K562 (cell line): ENCODE results near the gene TRABD. TPM values are rescaled to one million over a fixed set of nuclear protein-coding genes. Genes with fewer than 3 reads are reported as not detected.

Experiments
- C11orf30 ChIP-seq: fragments of 450-650 bp; IDR thresholded peaks from 2 replicates; pipeline ENCODE4 v1.6.1; 2016; ENCODE audit warnings: low read depth, mild to moderate bottlenecking
- CREM ChIP-seq: IDR thresholded peaks from 2 replicates; pipeline ENCODE4 v1.6.1; 2014; ENCODE audit warnings: antibody characterized with exemption, low read depth
- CTCFL ChIP-seq: IDR thresholded peaks from 2 replicates; pipeline ENCODE4 v1.6.1; 2011; ENCODE audit warnings: borderline replicate concordance, low read depth, mild to moderate bottlenecking, moderate library complexity, low read length; ENCODE audit not compliant: insufficient read depth, poor library complexity, severe bottlenecking
- DIDO1 ChIP-seq: fragments of 450-650 bp; IDR thresholded peaks from 2 replicates; pipeline ENCODE4 v1.6.1; 2016; ENCODE audit warnings: low read depth, missing biosample characterization, missing genetic modification characterization
- E2F6 ChIP-seq, 2 experiments: IDR thresholded peaks; 2 replicates each; pipeline ENCODE4 v1.6.1; 2011; ENCODE audit warnings: borderline replicate concordance in 1 of 2, control low read depth in 1 of 2, low read depth in 1 of 2, low read length in 1 of 2, mild to moderate bottlenecking in 1 of 2, mixed read lengths in 1 of 2, moderate library complexity in 1 of 2; ENCODE audit not compliant: insufficient read depth in 1 of 2, insufficient read length in 1 of 2, poor library complexity in 1 of 2, severe bottlenecking in 1 of 2; ENCODE audit errors: extremely low read depth in 1 of 2
- HOXB6 ChIP-seq: fragments of 250-450 bp; sonication (Bioruptor Pico); IDR thresholded peaks from 2 replicates; pipeline ENCODE4 v1.5.1; 2022; ENCODE audit warnings: mild to moderate bottlenecking, borderline replicate concordance
- MAFK ChIP-seq: IDR thresholded peaks from 2 replicates; pipeline ENCODE4 v1.6.1; 2011; ENCODE audit warnings: low read length, improper control_type of control experiment
- TBP ChIP-seq: optimal IDR thresholded peaks from 2 replicates; pipeline ENCODE3; 2011; ENCODE audit warnings: low read depth, low read length, improper control_type of control experiment
- ZNF407 ChIP-seq: fragments of 450-650 bp; IDR thresholded peaks from 2 replicates; pipeline ENCODE4 v1.6.1; 2016; ENCODE audit warnings: low read depth
- ZNF695 ChIP-seq: fragments of 450-650 bp; formaldehyde crosslinking; IDR thresholded peaks from 2 replicates; pipeline ENCODE4 v1.4.0; 2020; ENCODE audit warnings: mild to moderate bottlenecking, moderate library complexity
- polyA plus RNA-seq, 8 experiments: library from polyadenylated mRNA; depleted of rRNA in 4 of 8; stranded (reverse) in 5 of 8; unstranded in 3 of 8; fragments of >200 nt; fragmentation: Nextera tagmentation in 2 of 8; fragmentation: Illumina TruSeq in 1 of 8; extraction: Ambion mirVana in 2 of 8; extraction: Trizol in 1 of 8; gene quantifications; 2 replicates each; pipeline versions ENCODE4 v1.2.1 to v1.2.3, GENCODE V29; 2011 to 2014; ENCODE audit warnings: inconsistent platforms in 1 of 8, missing spikeins in 1 of 8
- total RNA-seq, 7 experiments: library from RNA; depleted of rRNA in 6 of 7; stranded (reverse); fragments of >200 nt in 6 of 7; fragmentation: Illumina TruSeq in 2 of 7; extraction: Trizol in 2 of 7; gene quantifications; 2 replicates each; pipeline versions ENCODE4 v1.2.1 to v1.2.3, GENCODE V29; 2011 to 2021; ENCODE audit warnings: low replicate concordance in 1 of 7
- TF ChIP-seq, protein P1 (sequence below): fragments of 250-450 bp; sonication (Bioruptor Pico); IDR thresholded peaks from 2 replicates; pipeline ENCODE4 v1.4.0; 2020; ENCODE audit warnings: mild to moderate bottlenecking
- TF ChIP-seq, protein P2 (sequence below): fragments of 450-650 bp; IDR thresholded peaks from 2 replicates; pipeline ENCODE4 v1.6.1; 2016; ENCODE audit warnings: antibody characterized with exemption

TRABD gene
- total and polyA plus RNA-seq, 9 of the 15 experiments (the other 6 are each of a cell fraction or from before 2014, with no cell fraction given), result 0.08 to 62.9 (median 14.0) TPM

- TF ChIP-seq, protein P1, sequence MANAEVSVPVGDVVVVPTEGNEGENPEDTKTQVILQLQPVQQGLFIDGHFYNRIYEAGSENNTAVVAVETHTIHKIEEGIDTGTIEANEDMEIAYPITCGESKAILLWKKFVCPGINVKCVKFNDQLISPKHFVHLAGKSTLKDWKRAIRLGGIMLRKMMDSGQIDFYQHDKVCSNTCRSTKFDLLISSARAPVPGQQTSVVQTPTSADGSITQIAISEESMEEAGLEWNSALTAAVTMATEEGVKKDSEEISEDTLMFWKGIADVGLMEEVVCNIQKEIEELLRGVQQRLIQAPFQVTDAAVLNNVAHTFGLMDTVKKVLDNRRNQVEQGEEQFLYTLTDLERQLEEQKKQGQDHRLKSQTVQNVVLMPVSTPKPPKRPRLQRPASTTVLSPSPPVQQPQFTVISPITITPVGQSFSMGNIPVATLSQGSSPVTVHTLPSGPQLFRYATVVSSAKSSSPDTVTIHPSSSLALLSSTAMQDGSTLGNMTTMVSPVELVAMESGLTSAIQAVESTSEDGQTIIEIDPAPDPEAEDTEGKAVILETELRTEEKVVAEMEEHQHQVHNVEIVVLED (CRISPR knock-in tag), result peak; percentile 52; the same call in 1 of the 2 replicates
- TF ChIP-seq HOXB6, result no peak
- TF ChIP-seq, protein P2, sequence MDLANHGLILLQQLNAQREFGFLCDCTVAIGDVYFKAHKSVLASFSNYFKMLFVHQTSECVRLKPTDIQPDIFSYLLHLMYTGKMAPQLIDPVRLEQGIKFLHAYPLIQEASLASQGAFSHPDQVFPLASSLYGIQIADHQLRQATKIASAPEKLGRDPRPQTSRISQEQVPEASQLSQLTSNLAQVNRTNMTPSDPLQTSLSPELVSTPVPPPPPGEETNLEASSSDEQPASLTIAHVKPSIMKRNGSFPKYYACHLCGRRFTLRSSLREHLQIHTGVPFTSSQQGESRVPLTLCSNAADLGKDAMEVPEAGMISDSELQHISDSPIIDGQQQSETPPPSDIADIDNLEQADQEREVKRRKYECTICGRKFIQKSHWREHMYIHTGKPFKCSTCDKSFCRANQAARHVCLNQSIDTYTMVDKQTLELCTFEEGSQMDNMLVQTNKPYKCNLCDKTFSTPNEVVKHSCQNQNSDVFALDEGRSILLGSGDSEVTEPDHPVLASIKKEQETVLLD, result no peak
- TF ChIP-seq MAFK, result peak; percentile 55; the same call in 1 of the 2 replicates
- TF ChIP-seq TBP, result peak; percentile 44
- peak; percentile 66; the same call in 1 of the 2 replicates for TF ChIP-seq C11orf30
- peak; percentile 51; the same call in 1 of the 2 replicates for TF ChIP-seq CREM
- TF ChIP-seq ZNF695 (CRISPR knock-in tag), result no peak
- TF ChIP-seq CTCFL, result no peak
- TF ChIP-seq DIDO1, result no peak
- TF ChIP-seq E2F6 (IDR thresholded peaks at IDR 0.05; ENCODE audit: borderline replicate concordance in 1 of 2, extremely low read depth in 1 of 2, insufficient read depth in 1 of 2, insufficient read length in 1 of 2, low read depth in 1 of 2, low read length in 1 of 2, poor library complexity in 1 of 2, severe bottlenecking in 1 of 2), result peak in 1 of 2 experiments; percentile 76
- TF ChIP-seq ZNF407, result no peak
Observed at GRCh38 chr22:50169774-50170341, 15.9 kb upstream of the TRABD start (continued).
